IPS-18a (cell line): ENCODE results near the gene C2orf72.

Source experiments
- H3K27ac ChIP-seq: one replicate; pipeline ENCODE4 v1.5.1; 2013; ENCODE audit warnings: low read length
- H3K27me3 ChIP-seq: one replicate; pipeline ENCODE4 v1.6.1; 2013; ENCODE audit warnings: mild to moderate bottlenecking, low read length; ENCODE audit not compliant: control insufficient read depth, insufficient read depth
- H3K36me3 ChIP-seq: one replicate; pipeline ENCODE4 v1.6.1; 2013; ENCODE audit warnings: low read depth, low read length; ENCODE audit not compliant: control insufficient read depth
- H3K4me1 ChIP-seq: one replicate; pipeline ENCODE4 v1.6.1; 2013; ENCODE audit warnings: low read depth, low read length; ENCODE audit not compliant: control insufficient read depth
- H3K4me3 ChIP-seq: one replicate; pipeline ENCODE4 v1.5.1; 2013; ENCODE audit warnings: low read length
- H3K9ac ChIP-seq: one replicate; pipeline ENCODE4 v1.6.1; 2013; ENCODE audit warnings: mild to moderate bottlenecking, low read length, moderate library complexity
- H3K9me3 ChIP-seq: one replicate; pipeline ENCODE4 v1.6.1; 2013; ENCODE audit warnings: low read depth, low read length; ENCODE audit not compliant: control insufficient read depth

The C2orf72 gene

GRCh38 chr2:231049286-231050017, 12.1 kb downstream of the C2orf72 start:
- no peaks in the 10 kb centered on the region for H3K4me1 ChIP-seq
- H3K27me3 ChIP-seq, result peaks cover 36% of the 10 kb centered on the region
- H3K4me3 ChIP-seq, result no peak overlapping the region
- H3K36me3 ChIP-seq, result no peaks in the 10 kb centered on the region
- H3K9me3 ChIP-seq, result no peaks in the 10 kb centered on the region
- H3K27ac ChIP-seq, result no peak overlapping the region
- no peak overlapping the region for H3K9ac ChIP-seq

GRCh38 chr2:231050018-231050901, 12.9 kb downstream of the C2orf72 start:
- no peaks in the 10 kb centered on the region for H3K9me3 ChIP-seq
- H3K36me3 ChIP-seq, result no peaks in the 10 kb centered on the region
- H3K27me3 ChIP-seq, result peaks cover 38% of the 10 kb centered on the region
- H3K27ac ChIP-seq, result no peak overlapping the region
- H3K4me1 ChIP-seq, result no peaks in the 10 kb centered on the region
- H3K4me3 ChIP-seq, result no peak overlapping the region
- H3K9ac ChIP-seq, result no peak overlapping the region

- Histone ChIP-seq H3K9me3 (no peaks in the 10 kb centered on the region), H3K4me1 (no peaks in the 10 kb centered on the region), H3K4me3 (no peak overlapping the region), H3K36me3 (no peaks in the 10 kb centered on the region), H3K9ac (no peak overlapping the region), H3K27me3 (peaks cover 38% of the 10 kb centered on the region), H3K27ac (no peak overlapping the region)
These were observed 13.8 kb downstream of the C2orf72 start for GRCh38 chr2:231051116-231051515.

GRCh38 chr2:231052494-231053451, 15.4 kb downstream of the C2orf72 start:
- Histone ChIP-seq H3K9ac (no peak overlapping the region), H3K9me3 (no peaks in the 10 kb centered on the region), H3K4me3 (peak overlapping the region; percentile 58), H3K4me1 (no peaks in the 10 kb centered on the region), H3K27me3 (peaks cover 38% of the 10 kb centered on the region), H3K36me3 (no peaks in the 10 kb centered on the region), H3K27ac (no peak overlapping the region)

GRCh38 chr2:231053846-231054245, 16.5 kb downstream of the C2orf72 start:
- Histone ChIP-seq H3K4me1 (peaks cover 5% of the 10 kb centered on the region), H3K9ac (no peak overlapping the region), H3K9me3 (no peaks in the 10 kb centered on the region), H3K4me3 (no peak overlapping the region), H3K27ac (no peak overlapping the region), H3K36me3 (no peaks in the 10 kb centered on the region), H3K27me3 (peaks cover 38% of the 10 kb centered on the region)

GRCh38 chr2:231056453-231057416, 19.4 kb downstream of the C2orf72 start, which contains the start of gene PSMD1:
TSS of gene PSMD1 (plus strand) at chr2:231056867. CDS start at chr2:231057026, 159 bp downstream.
- H3K4me3 ChIP-seq, result peak within 1 kb of the TSS; percentile 98
- peaks cover 7% of the 10 kb centered on the region for H3K36me3 ChIP-seq

GRCh38 chr2:231057590-231057989, 20.3 kb downstream of the C2orf72 start:
- Histone ChIP-seq H3K27ac (peak overlapping the region; percentile 87), H3K36me3 (peaks cover 15% of the 10 kb centered on the region)

More at GRCh38 chr2:231056453-231057416, 19.4 kb downstream of the C2orf72 start, which contains the start of gene PSMD1:
- Histone ChIP-seq H3K9me3 (no peaks in the 10 kb centered on the region), H3K27ac (peak within 1 kb of the TSS; percentile 87), H3K27me3 (peaks cover 27% of the 10 kb centered on the region), H3K9ac (peak within 1 kb of the TSS; percentile 95), H3K4me1 (peaks cover 5% of the 10 kb centered on the region)

GRCh38 chr2:231058761-231059550, 21.6 kb downstream of the C2orf72 start:
- Histone ChIP-seq H3K36me3 (peaks cover 29% of the 10 kb centered on the region), H3K27me3 (peaks cover 7% of the 10 kb centered on the region), H3K9me3 (no peaks in the 10 kb centered on the region), H3K9ac (peak overlapping the region; percentile 95), H3K27ac (no peak overlapping the region), H3K4me3 (no peak overlapping the region), H3K4me1 (peaks cover 5% of the 10 kb centered on the region)

More at GRCh38 chr2:231057590-231057989, 20.3 kb downstream of the C2orf72 start:
- peak overlapping the region; percentile 95 for H3K9ac ChIP-seq
- peak overlapping the region; percentile 98 for H3K4me3 ChIP-seq
- peaks cover 5% of the 10 kb centered on the region for H3K4me1 ChIP-seq
- H3K9me3 ChIP-seq, result no peaks in the 10 kb centered on the region
- peaks cover 19% of the 10 kb centered on the region for H3K27me3 ChIP-seq

- Histone ChIP-seq H3K9me3 (no peaks in the 10 kb centered on the region), H3K9ac (no peak overlapping the region), H3K4me1 (peaks cover 5% of the 10 kb centered on the region), H3K27ac (no peak overlapping the region), H3K4me3 (no peak overlapping the region), H3K36me3 (peaks cover 37% of the 10 kb centered on the region), H3K27me3 (no peaks in the 10 kb centered on the region)
These were observed 22.4 kb downstream of the C2orf72 start for GRCh38 chr2:231059756-231060155.
